HepG2 (cell line): ENCODE data around the gene AKAP8L. TPM values are rescaled to one million over a fixed set of nuclear protein-coding genes. Genes with fewer than 3 reads are reported as not detected.

Experiments used
- BCL6 ChIP-seq: IDR thresholded peaks from 2 replicates; pipeline ENCODE4 v1.6.1; 2016; ENCODE audit warnings: missing genetic modification reagents, missing compliant biosample characterization
- EED ChIP-seq: sonication (generic); formaldehyde crosslinking; IDR thresholded peaks from 2 replicates; pipeline ENCODE4 v1.5.0; 2020; ENCODE audit warnings: mild to moderate bottlenecking, missing genetic modification reagents
- FOXK1 ChIP-seq: sonication (generic); formaldehyde crosslinking; IDR thresholded peaks from 2 replicates; pipeline ENCODE4 v1.4.0; 2020; ENCODE audit warnings: low read depth, missing genetic modification reagents, borderline replicate concordance
- GZF1 ChIP-seq: sonication (generic); formaldehyde crosslinking; IDR thresholded peaks from 2 replicates; pipeline ENCODE4 v1.5.1; 2020; ENCODE audit warnings: mild to moderate bottlenecking, missing genetic modification reagents
- HINFP ChIP-seq: sonication (generic); formaldehyde crosslinking; IDR thresholded peaks from 2 replicates; pipeline ENCODE4 v1.4.0; 2020; ENCODE audit warnings: low read depth, mild to moderate bottlenecking, missing genetic modification reagents
- KAT8 ChIP-seq: IDR thresholded peaks from 2 replicates; pipeline ENCODE4 v1.6.1; 2016; ENCODE audit warnings: missing genetic modification reagents, missing compliant biosample characterization
- KDM5B ChIP-seq: sonication (generic); formaldehyde crosslinking; IDR thresholded peaks from 2 replicates; pipeline ENCODE4 v1.4.0; 2020; ENCODE audit warnings: missing genetic modification reagents, mild to moderate bottlenecking, borderline replicate concordance
- MAZ ChIP-seq, 2 experiments: sonication (generic) in 1 of 2; formaldehyde crosslinking in 1 of 2; IDR thresholded peaks; 2 replicates each; pipeline versions ENCODE4 v1.5.0 to v1.6.1; 2012 to 2020; ENCODE audit warnings: low read depth in 2 of 2, mild to moderate bottlenecking in 2 of 2, borderline replicate concordance in 1 of 2, improper control_type of control experiment in 1 of 2, low read length in 1 of 2, missing genetic modification reagents in 1 of 2, moderate library complexity in 1 of 2
- MXI1 ChIP-seq: IDR thresholded peaks from 3 replicates; pipeline ENCODE4 v1.6.1; 2012; ENCODE audit warnings: low read depth, low read length, inconsistent platforms, borderline replicate concordance
- NFE2 ChIP-seq: sonication (generic); formaldehyde crosslinking; IDR thresholded peaks from 2 replicates; pipeline ENCODE4 v1.4.0; 2020; ENCODE audit warnings: missing genetic modification reagents
- SATB2 ChIP-seq: sonication (generic); formaldehyde crosslinking; IDR thresholded peaks from 2 replicates; pipeline ENCODE4 v1.5.0; 2020; ENCODE audit warnings: missing genetic modification reagents
- SP1 ChIP-seq, 2 experiments: fragments of 450-650 bp in 1 of 2; sonication (generic) in 1 of 2; formaldehyde crosslinking in 1 of 2; IDR thresholded peaks; 2 replicates each; pipeline versions ENCODE4 v1.4.0 to v1.6.1; 2016 to 2020; ENCODE audit warnings: missing genetic modification reagents in 1 of 2
- TERF1 ChIP-seq: sonication (generic); formaldehyde crosslinking; IDR thresholded peaks from 2 replicates; pipeline ENCODE4 v1.8.0; 2022; ENCODE audit warnings: mild to moderate bottlenecking, missing genetic modification reagents, moderate library complexity
- XRCC5 ChIP-seq: fragments of 200-400 bp; formaldehyde crosslinking; optimal IDR thresholded peaks from 2 replicates; pipeline ENCODE3; 2017; ENCODE audit warnings: mild to moderate bottlenecking, low read length
- ZBTB14 ChIP-seq: sonication (generic); formaldehyde crosslinking; IDR thresholded peaks from 2 replicates; pipeline ENCODE4 v1.4.0; 2020; ENCODE audit warnings: missing genetic modification reagents
- ZBTB7B ChIP-seq: sonication (generic); formaldehyde crosslinking; IDR thresholded peaks from 2 replicates; pipeline ENCODE4 v1.4.0; 2020; ENCODE audit warnings: missing genetic modification reagents
- ZFY ChIP-seq: sonication (generic); formaldehyde crosslinking; IDR thresholded peaks from 2 replicates; pipeline ENCODE4 v1.4.0; 2020; ENCODE audit warnings: missing genetic modification reagents
- ZNF331 ChIP-seq: sonication (generic); formaldehyde crosslinking; IDR thresholded peaks from 2 replicates; pipeline ENCODE4 v1.4.0; 2020; ENCODE audit warnings: missing genetic modification reagents
- ZNF350 ChIP-seq: sonication (generic); formaldehyde crosslinking; IDR thresholded peaks from 2 replicates; pipeline ENCODE4 v1.4.0; 2020; ENCODE audit warnings: mild to moderate bottlenecking, low read depth, missing genetic modification reagents, borderline replicate concordance
- ZNF484 ChIP-seq: sonication (generic); formaldehyde crosslinking; IDR thresholded peaks from 2 replicates; pipeline ENCODE4 v1.5.1; 2020; ENCODE audit warnings: mild to moderate bottlenecking, low read depth, missing genetic modification reagents, borderline replicate concordance
- ZNF556 ChIP-seq: sonication (generic); formaldehyde crosslinking; IDR thresholded peaks from 2 replicates; pipeline ENCODE4 v1.4.0; 2020; ENCODE audit warnings: mild to moderate bottlenecking, missing genetic modification reagents, borderline replicate concordance
- ZNF577 ChIP-seq: sonication (generic); formaldehyde crosslinking; IDR thresholded peaks from 2 replicates; pipeline ENCODE4 v1.4.0; 2020; ENCODE audit warnings: mild to moderate bottlenecking, low read depth, missing genetic modification reagents, borderline replicate concordance
- ZNF614 ChIP-seq: IDR thresholded peaks from 2 replicates; pipeline ENCODE4 v1.6.1; 2018; ENCODE audit warnings: missing biosample characterization, missing genetic modification reagents, inconsistent platforms, borderline replicate concordance
- ZNF713 ChIP-seq: sonication (generic); formaldehyde crosslinking; IDR thresholded peaks from 2 replicates; pipeline ENCODE4 v1.4.0; 2020; ENCODE audit warnings: mild to moderate bottlenecking, missing genetic modification reagents
- ZNF766 ChIP-seq: sonication (generic); formaldehyde crosslinking; IDR thresholded peaks from 2 replicates; pipeline ENCODE4 v1.5.0; 2020; ENCODE audit warnings: missing genetic modification reagents, borderline replicate concordance
- ZNF768 ChIP-seq: sonication (generic); formaldehyde crosslinking; IDR thresholded peaks from 2 replicates; pipeline ENCODE4 v1.4.0; 2020; ENCODE audit warnings: missing genetic modification reagents
- ZNF777 ChIP-seq: sonication (generic); formaldehyde crosslinking; IDR thresholded peaks from 2 replicates; pipeline ENCODE4 v1.4.0; 2020; ENCODE audit warnings: missing genetic modification reagents
- polyA plus RNA-seq, 8 experiments: library from polyadenylated mRNA; depleted of rRNA in 3 of 8; stranded (reverse) in 7 of 8; unstranded in 1 of 8; fragments of >200 nt; fragmentation: Illumina TruSeq in 4 of 8; extraction: Trizol in 4 of 8; gene quantifications; 2 replicates each; pipeline versions ENCODE4 v1.2.1 to v1.2.3, GENCODE V29; 2011 to 2016; ENCODE audit warnings: low read depth in 4 of 8, missing spikeins in 1 of 8, mixed read lengths in 1 of 8; ENCODE audit not compliant: insufficient read depth in 1 of 8
- total RNA-seq, 5 experiments: library from RNA; depleted of rRNA; stranded (reverse); fragments of >200 nt; fragmentation: Illumina TruSeq; extraction: Trizol; gene quantifications; 2 replicates each; pipeline ENCODE4 v1.2.3, GENCODE V29; 2016; ENCODE audit warnings: low read depth in 1 of 5

The AKAP8L gene
- total and polyA plus RNA-seq, 2 of the 13 experiments (the other 11 are each of a cell fraction or from before 2014, with no cell fraction given): 48.2 to 49.6 TPM

DNA sequence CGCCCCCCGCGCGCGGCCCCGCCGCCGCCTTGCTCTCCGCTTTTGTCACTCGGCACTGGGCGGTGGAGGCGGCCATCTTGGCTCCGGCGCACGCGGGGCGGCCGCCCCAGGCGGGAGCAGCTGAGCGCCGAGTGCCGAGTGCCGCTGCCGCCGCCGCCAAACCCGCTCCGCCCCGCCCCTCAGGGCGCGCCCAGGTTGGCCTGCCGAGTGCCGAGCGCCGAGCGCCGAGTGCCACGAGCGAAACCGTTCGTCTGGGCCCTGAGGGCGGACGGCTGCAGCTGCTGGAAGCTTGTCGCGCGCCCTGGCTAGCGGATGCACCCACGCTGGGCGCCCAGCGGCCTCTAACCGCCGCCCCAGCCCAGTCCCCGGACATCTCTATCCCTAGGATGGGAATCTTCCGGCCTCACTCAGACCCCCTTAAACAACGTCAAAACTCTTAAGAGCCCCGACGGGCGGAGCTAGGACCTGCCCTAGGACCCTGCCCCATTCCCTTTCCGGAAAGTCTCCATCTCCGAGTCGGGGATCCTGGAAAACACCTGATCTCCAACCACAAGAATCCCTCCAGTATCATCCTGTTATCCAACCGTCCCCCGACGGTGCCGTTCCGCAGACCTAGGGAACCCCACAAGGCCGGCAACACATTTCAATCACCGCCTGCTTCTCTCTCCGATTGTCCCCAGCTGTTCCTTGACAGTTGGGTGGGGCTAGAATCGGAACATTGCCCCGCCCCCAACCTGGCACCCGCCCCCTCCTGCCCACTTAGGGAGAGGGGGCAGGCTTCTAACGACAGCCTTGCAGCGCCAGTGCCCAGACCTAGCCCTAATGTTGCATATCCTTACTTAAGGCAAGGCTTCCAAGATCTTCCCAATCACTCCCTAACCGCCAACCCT lies 14.1 kb upstream of the AKAP8L start (continued):
- TF ChIP-seq ZNF556 (CRISPR knock-in tag) (peak; percentile 84; the same call in 1 of the 2 replicates), ZNF350 (no peak), ZBTB14 (CRISPR knock-in tag) (peak; percentile 74), ZFY (CRISPR knock-in tag) (peak; percentile 81), SP1 (IDR thresholded peaks at IDR 0.05) (no peak), SP1 (CRISPR knock-in tag; IDR thresholded peaks at IDR 0.05) (peak; percentile 90), ZNF713 (CRISPR knock-in tag) (no peak), ZNF614 (CRISPR knock-in tag) (no peak), KDM5B (peak; percentile 29; the same call in 1 of the 2 replicates), ZNF777 (CRISPR knock-in tag) (peak; percentile 98), SATB2 (CRISPR knock-in tag) (no peak), NFE2 (CRISPR knock-in tag) (no peak), ZNF577 (CRISPR knock-in tag) (no peak), MXI1 (peak; percentile 96), ZNF768 (CRISPR knock-in tag) (peak; percentile 54; the same call in 1 of the 2 replicates), ZNF766 (CRISPR knock-in tag) (peak; percentile 63; the same call in 1 of the 2 replicates), ZNF331 (peak; percentile 91), ZNF484 (CRISPR knock-in tag) (no peak), EED (CRISPR knock-in tag) (no peak), FOXK1 (CRISPR knock-in tag) (no peak), XRCC5 (peak; percentile 100), ZBTB7B (no peak), KAT8 (CRISPR knock-in tag) (peak; percentile 63; the same call in 1 of the 2 replicates), TERF1 (CRISPR knock-in tag) (no peak), HINFP (peak; percentile 72; the same call in 1 of the 2 replicates), MAZ (IDR thresholded peaks at IDR 0.05; ENCODE audit: borderline replicate concordance, low read depth, low read length) (peak; percentile 89), MAZ (CRISPR knock-in tag; IDR thresholded peaks at IDR 0.05; ENCODE audit: low read depth) (peak; percentile 97), GZF1 (CRISPR knock-in tag) (no peak), BCL6 (CRISPR knock-in tag) (no peak)
